ENCODE data around the gene DERA.

DERA gene

GRCh38 chr12:16072678-16073077, 161.5 kb downstream of the DERA start:
- H3K36me3 ChIP-seq (replicated peaks; ENCODE audit: insufficient read depth, low read length): no peaks in the 10 kb centered on the region
- H3K4me3 ChIP-seq (ENCODE audit: low read length): no peak overlapping the region
- H3K9me3 ChIP-seq (replicated peaks; ENCODE audit: insufficient read depth, low read length): no peaks in the 10 kb centered on the region
- H3K27ac ChIP-seq (ENCODE audit: low read length): no peak overlapping the region
- H3K27me3 ChIP-seq (replicated peaks; ENCODE audit: insufficient read depth, low read length): no peaks in the 10 kb centered on the region
- DNase-seq: no peak
- no peak overlapping the region for H3K4me2 ChIP-seq (ENCODE audit: low read depth, low read length)
- TF ChIP-seq CTCF (IDR thresholded peaks at IDR 0.05; ENCODE audit: low read length) (no peak), EZH2 (optimal IDR thresholded peaks at IDR 0.05; ENCODE audit: low read depth, low read length) (no peak), EZH2phosphoT487 (IDR thresholded peaks at IDR 0.05; ENCODE audit: low read length) (no peak)
- H4K20me1 ChIP-seq (ENCODE audit: insufficient read depth, low read length): no peaks in the 10 kb centered on the region
- no peaks in the 10 kb centered on the region for H3F3A ChIP-seq (ENCODE audit: insufficient read depth, low read length)
- H3K79me2 ChIP-seq (ENCODE audit: low read length): no peaks in the 10 kb centered on the region
- no peaks in the 10 kb centered on the region for H3K9me2 ChIP-seq (replicated peaks; ENCODE audit: insufficient read depth, low read length)
- H2AFZ ChIP-seq (ENCODE audit: low read length): no peak overlapping the region
- H3K4me1 ChIP-seq (ENCODE audit: low read length): no peaks in the 10 kb centered on the region
- H3K9ac ChIP-seq (ENCODE audit: low read length): no peak overlapping the region

GRCh38 chr12:16074894-16075293, 163.8 kb downstream of the DERA start:
- no peaks in the 10 kb centered on the region for H3K4me1 ChIP-seq (ENCODE audit: low read length)

GRCh38 chr12:16075887-16076286, 164.8 kb downstream of the DERA start:
- Histone ChIP-seq H3K9me2 (replicated peaks; ENCODE audit: insufficient read depth, low read length) (no peaks in the 10 kb centered on the region), H3K9ac (ENCODE audit: low read length) (no peak overlapping the region), H3K79me2 (ENCODE audit: low read length) (no peaks in the 10 kb centered on the region), H3K4me3 (ENCODE audit: low read length) (no peak overlapping the region), H3K36me3 (replicated peaks; ENCODE audit: insufficient read depth, low read length) (no peaks in the 10 kb centered on the region), H2AFZ (ENCODE audit: low read length) (no peak overlapping the region), H3K4me2 (ENCODE audit: low read depth, low read length) (no peak overlapping the region), H3K4me1 (ENCODE audit: low read length) (no peaks in the 10 kb centered on the region), H3K27me3 (replicated peaks; ENCODE audit: insufficient read depth, low read length) (no peaks in the 10 kb centered on the region), H3F3A (ENCODE audit: insufficient read depth, low read length) (no peaks in the 10 kb centered on the region), H3K27ac (ENCODE audit: low read length) (no peak overlapping the region), H4K20me1 (ENCODE audit: insufficient read depth, low read length) (no peaks in the 10 kb centered on the region), H3K9me3 (replicated peaks; ENCODE audit: insufficient read depth, low read length) (no peaks in the 10 kb centered on the region)
- DNase-seq: no peak
- TF ChIP-seq EZH2phosphoT487 (IDR thresholded peaks at IDR 0.05; ENCODE audit: low read length) (no peak), EZH2 (optimal IDR thresholded peaks at IDR 0.05; ENCODE audit: low read depth, low read length) (no peak), CTCF (IDR thresholded peaks at IDR 0.05; ENCODE audit: low read length) (no peak)

More at GRCh38 chr12:16074894-16075293, 163.8 kb downstream of the DERA start:
- no peak overlapping the region for H2AFZ ChIP-seq (ENCODE audit: low read length)
- no peak overlapping the region for H3K9ac ChIP-seq (ENCODE audit: low read length)
- no peaks in the 10 kb centered on the region for H3K79me2 ChIP-seq (ENCODE audit: low read length)
- no peak for TF ChIP-seq CTCF (IDR thresholded peaks at IDR 0.05; ENCODE audit: low read length)
- no peak for TF ChIP-seq EZH2 (optimal IDR thresholded peaks at IDR 0.05; ENCODE audit: low read depth, low read length)
- no peak for TF ChIP-seq EZH2phosphoT487 (IDR thresholded peaks at IDR 0.05; ENCODE audit: low read length)
- no peaks in the 10 kb centered on the region for H3F3A ChIP-seq (ENCODE audit: insufficient read depth, low read length)
- H3K4me3 ChIP-seq (ENCODE audit: low read length): no peak overlapping the region
- no peaks in the 10 kb centered on the region for H3K9me2 ChIP-seq (replicated peaks; ENCODE audit: insufficient read depth, low read length)
- no peak overlapping the region for H3K4me2 ChIP-seq (ENCODE audit: low read depth, low read length)
- no peaks in the 10 kb centered on the region for H4K20me1 ChIP-seq (ENCODE audit: insufficient read depth, low read length)
- DNase-seq: no peak
- no peaks in the 10 kb centered on the region for H3K9me3 ChIP-seq (replicated peaks; ENCODE audit: insufficient read depth, low read length)
- no peak overlapping the region for H3K27ac ChIP-seq (ENCODE audit: low read length)
- H3K36me3 ChIP-seq (replicated peaks; ENCODE audit: insufficient read depth, low read length): no peaks in the 10 kb centered on the region
- H3K27me3 ChIP-seq (replicated peaks; ENCODE audit: insufficient read depth, low read length): no peaks in the 10 kb centered on the region

Data from MM.1S (cell line).